ENCODE results near the gene DOK5.
"Not testable (repeated sequence)": the region's sequence is repeated elsewhere in the genome, so short reads cannot be mapped to it uniquely, and the experiment has no call there.

DOK5 gene

GRCh38 chr20:54475334-54476168 lies at the start of gene DOK5:
Gene DOK5 (plus strand): TSS chr20:54475593. CDS start chr20:54475947, 354 bp downstream.
- DNase-seq, result no peak

- no peak for DNase-seq
These were observed 46.0 kb upstream of the DOK5 start for GRCh38 chr20:54429364-54429763.

GRCh38 chr20:54431156-54431944 lies 44.0 kb upstream of the DOK5 start:
- DNase-seq, result no peak

- no peak for DNase-seq
These were observed 42.4 kb upstream of the DOK5 start for GRCh38 chr20:54432966-54433365.

- no peak for DNase-seq
These were observed 41.8 kb upstream of the DOK5 start for GRCh38 chr20:54433636-54434035.

- no peak for DNase-seq
These were observed 41.2 kb upstream of the DOK5 start for GRCh38 chr20:54434196-54434595.

- DNase-seq, result no peak
These were observed 40.4 kb upstream of the DOK5 start for GRCh38 chr20:54435015-54435414.

- not testable (repeated sequence) for DNase-seq
These were observed 39.0 kb upstream of the DOK5 start for GRCh38 chr20:54436410-54436809.

- DNase-seq, result no peak
These were observed 37.2 kb upstream of the DOK5 start for GRCh38 chr20:54438166-54438565.

- DNase-seq, result no peak
These were observed 25.2 kb upstream of the DOK5 start for GRCh38 chr20:54450207-54450606.

GRCh38 chr20:54451171-54451570 lies 24.2 kb upstream of the DOK5 start:
- DNase-seq, result no peak

- DNase-seq, result no peak
These were observed 23.1 kb upstream of the DOK5 start for GRCh38 chr20:54452277-54452676.

GRCh38 chr20:54454982-54455381 lies 20.4 kb upstream of the DOK5 start:
- no peak for DNase-seq

GRCh38 chr20:54456423-54456822 lies 19.0 kb upstream of the DOK5 start:
- no peak for DNase-seq

- no peak for DNase-seq
These were observed 18.4 kb upstream of the DOK5 start for GRCh38 chr20:54456961-54457360.

GRCh38 chr20:54458219-54458618 lies 17.2 kb upstream of the DOK5 start:
- DNase-seq, result no peak

GRCh38 chr20:54459279-54459678 lies 16.1 kb upstream of the DOK5 start:
- no peak for DNase-seq

- no peak for DNase-seq
These were observed 11.4 kb upstream of the DOK5 start for GRCh38 chr20:54464003-54464402.

GRCh38 chr20:54466127-54466526 lies 9.3 kb upstream of the DOK5 start:
- no peak for DNase-seq

- no peak for DNase-seq
These were observed 7.8 kb upstream of the DOK5 start for GRCh38 chr20:54467622-54468021.

GRCh38 chr20:54468082-54468481 lies 7.3 kb upstream of the DOK5 start:
- no peak for DNase-seq

- DNase-seq, result no peak
These were observed 6.1 kb upstream of the DOK5 start for GRCh38 chr20:54469293-54469692.

GRCh38 chr20:54469952-54470351 lies 5.4 kb upstream of the DOK5 start:
- no peak for DNase-seq

GRCh38 chr20:54470697-54471096 lies 4.7 kb upstream of the DOK5 start:
- no peak for DNase-seq

Data from NCI-H1436 treated with DMSO at 0.1 percent for 48 hours (cell line).